Caco-2 (cell line): ENCODE measurements around the gene SLC30A3. TPM values are rescaled to one million over a fixed set of nuclear protein-coding genes. Genes with fewer than 3 reads are reported as not detected.

Experiments used
- BruUV-seq: library from RNA; stranded (reverse); fragments of 400-500 nt; replicated peaks from 2 replicates; lab custom pipeline; 2021; lab: Mats Ljungman, UMichigan
- CTCF ChIA-PET: fragments of 300-600 bp; sonication (Branson Sonifier 250); formaldehyde crosslinking; loops from one replicate; lab custom pipeline; 2022; ENCODE audit warnings: antibody characterized with exemption; lab: Charles Lee
- POLR2A ChIA-PET: fragments of 300-600 bp; sonication (Branson Sonifier 250); formaldehyde crosslinking; loops from one replicate; lab custom pipeline; 2022; ENCODE audit warnings: antibody characterized with exemption; lab: Charles Lee
- DNase-seq, 2 experiments: peaks; one replicate each; pipeline versions ENCODE4 v3.0.0 to v3.0.0-alpha.2; 2020 to 2022
- H3K27me3 ChIP-seq: replicated peaks from 2 replicates; pipeline ENCODE4 v1.6.0; 2011; ENCODE audit warnings: low read length; ENCODE audit not compliant: control insufficient read depth, insufficient read depth
- H3K36me3 ChIP-seq: 2 replicates; pipeline ENCODE4 v1.5.1; 2011; ENCODE audit warnings: low read length; ENCODE audit not compliant: control insufficient read depth, insufficient read depth
- H3K4me1 ChIP-seq: fragments of 250-450 bp; sonication (Bioruptor Pico); 2 replicates; pipeline ENCODE4 v1.5.1; 2020; ENCODE audit warnings: mild to moderate bottlenecking
- H3K4me3 ChIP-seq: 2 replicates; pipeline ENCODE4 v1.5.1; 2011; ENCODE audit warnings: low read depth, mild to moderate bottlenecking, control low read depth, low read length
- H3K9me3 ChIP-seq: fragments of 250-450 bp; sonication (Bioruptor Pico); 2 replicates; pipeline ENCODE4 v1.5.1; 2020; ENCODE audit warnings: mild to moderate bottlenecking, moderate library complexity
- H3K27ac Mint-ChIP-seq: one replicate; pipeline ENCODE4 v1.8.0; 2022; ENCODE audit warnings: mixed read lengths; ENCODE audit not compliant: unreplicated experiment
- H3K27me3 Mint-ChIP-seq: one replicate; pipeline ENCODE4 v1.8.0; 2022; ENCODE audit warnings: mixed read lengths; ENCODE audit not compliant: insufficient read depth, unreplicated experiment
- H3K36me3 Mint-ChIP-seq: one replicate; pipeline ENCODE4 v1.8.0; 2022; ENCODE audit warnings: mild to moderate bottlenecking, mixed read lengths; ENCODE audit not compliant: insufficient read depth, unreplicated experiment
- H3K4me1 Mint-ChIP-seq: one replicate; pipeline ENCODE4 v1.8.0; 2022; ENCODE audit warnings: low read depth, mixed read lengths; ENCODE audit not compliant: unreplicated experiment
- H3K4me3 Mint-ChIP-seq: one replicate; pipeline ENCODE4 v1.8.0; 2022; ENCODE audit warnings: mild to moderate bottlenecking, moderate library complexity, mixed read lengths; ENCODE audit not compliant: unreplicated experiment
- H3K9me3 Mint-ChIP-seq: one replicate; pipeline ENCODE4 v1.8.0; 2022; ENCODE audit warnings: mixed read lengths; ENCODE audit not compliant: unreplicated experiment
- intact Hi-C: fragments of 100-400 bp; cut with micrococcal nuclease; formaldehyde crosslinking; loops from one replicate; pipeline ENCODE4 v1.10.0; 2022; ENCODE audit not compliant: unreplicated experiment
- total RNA-seq: library from RNA; stranded (reverse); gene quantifications from 2 replicates; pipeline ENCODE4 v1.2.3, GENCODE V29; 2022
- TF ChIP-seq, protein P1 (sequence below), 2 experiments: fragments of 200-600 bp in 1 of 2; IDR thresholded peaks; 1 replicate in 1 of 2; 2 replicates in 1 of 2; pipeline versions ENCODE4 v1.5.1 to v1.8.0; 2011 to 2022; ENCODE audit warnings: antibody characterized with exemption in 1 of 2, control low read depth in 1 of 2, inconsistent platforms in 1 of 2, low read depth in 1 of 2, low read length in 1 of 2, mild to moderate bottlenecking in 1 of 2, moderate library complexity in 1 of 2; ENCODE audit not compliant: insufficient read depth in 1 of 2, severe bottlenecking in 1 of 2, unreplicated experiment in 1 of 2

The SLC30A3 gene
- total RNA-seq, 1 experiment from 2014 or later, result 4.3 TPM

DNA sequence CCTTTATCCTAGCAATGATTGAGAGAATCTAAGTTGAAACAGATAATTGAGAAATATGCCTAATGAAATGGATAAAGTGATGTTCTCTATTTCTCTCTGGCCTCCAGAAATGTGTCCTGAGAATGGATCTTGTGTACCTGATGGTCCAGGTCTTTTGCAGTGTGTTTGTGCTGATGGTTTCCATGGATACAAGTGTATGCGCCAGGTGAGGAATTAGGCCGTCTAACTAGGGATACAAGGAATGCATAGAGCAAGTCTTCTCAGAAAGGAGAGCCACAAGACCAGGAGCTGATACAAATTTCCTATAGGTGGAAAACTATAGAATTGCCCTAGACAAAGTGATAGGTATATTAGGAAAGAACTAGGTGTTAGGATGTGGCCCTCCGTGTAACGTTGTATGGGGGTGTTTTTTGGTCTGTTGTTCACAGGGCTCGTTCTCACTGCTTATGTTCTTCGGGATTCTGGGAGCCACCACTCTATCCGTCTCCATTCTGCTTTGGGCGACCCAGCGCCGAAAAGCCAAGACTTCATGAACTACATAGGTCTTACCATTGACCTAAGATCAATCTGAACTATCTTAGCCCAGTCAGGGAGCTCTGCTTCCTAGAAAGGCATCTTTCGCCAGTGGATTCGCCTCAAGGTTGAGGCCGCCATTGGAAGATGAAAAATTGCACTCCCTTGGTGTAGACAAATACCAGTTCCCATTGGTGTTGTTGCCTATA, 46.3 kb downstream of the SLC30A3 start:
- TSS peak; percentile 61 for BruUV-seq
- Mint-ChIP-seq H3K36me3 (peaks cover 68% of the 10 kb centered on the region), H3K27me3 (no peaks in the 10 kb centered on the region), H3K9me3 (no peaks in the 10 kb centered on the region), H3K4me1 (peaks cover 23% of the 10 kb centered on the region), H3K27ac (peak overlapping the region; percentile 98), H3K4me3 (peak overlapping the region; percentile 98)
- no peaks in the 10 kb centered on the region for H3K27me3 ChIP-seq
- peaks cover 23% of the 10 kb centered on the region for H3K4me1 ChIP-seq
- ChIA-PET CTCF (no interaction called here), POLR2A (interaction anchor here (0.5 to 1.6 kb wide), 2 partner anchors 77 to 130 kb away, joined by 3 read pairs; partner anchors contain the start of gene KHK)
- H3K4me3 ChIP-seq, result peak overlapping the region; percentile 88
- TF ChIP-seq, protein P1, sequence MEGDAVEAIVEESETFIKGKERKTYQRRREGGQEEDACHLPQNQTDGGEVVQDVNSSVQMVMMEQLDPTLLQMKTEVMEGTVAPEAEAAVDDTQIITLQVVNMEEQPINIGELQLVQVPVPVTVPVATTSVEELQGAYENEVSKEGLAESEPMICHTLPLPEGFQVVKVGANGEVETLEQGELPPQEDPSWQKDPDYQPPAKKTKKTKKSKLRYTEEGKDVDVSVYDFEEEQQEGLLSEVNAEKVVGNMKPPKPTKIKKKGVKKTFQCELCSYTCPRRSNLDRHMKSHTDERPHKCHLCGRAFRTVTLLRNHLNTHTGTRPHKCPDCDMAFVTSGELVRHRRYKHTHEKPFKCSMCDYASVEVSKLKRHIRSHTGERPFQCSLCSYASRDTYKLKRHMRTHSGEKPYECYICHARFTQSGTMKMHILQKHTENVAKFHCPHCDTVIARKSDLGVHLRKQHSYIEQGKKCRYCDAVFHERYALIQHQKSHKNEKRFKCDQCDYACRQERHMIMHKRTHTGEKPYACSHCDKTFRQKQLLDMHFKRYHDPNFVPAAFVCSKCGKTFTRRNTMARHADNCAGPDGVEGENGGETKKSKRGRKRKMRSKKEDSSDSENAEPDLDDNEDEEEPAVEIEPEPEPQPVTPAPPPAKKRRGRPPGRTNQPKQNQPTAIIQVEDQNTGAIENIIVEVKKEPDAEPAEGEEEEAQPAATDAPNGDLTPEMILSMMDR (IDR thresholded peaks at IDR 0.05; ENCODE audit: insufficient read depth in 1 of 2, low read depth in 1 of 2, low read length in 1 of 2, severe bottlenecking in 1 of 2, unreplicated experiment in 1 of 2), result no peak
- no peaks in the 10 kb centered on the region for H3K9me3 ChIP-seq
- DNase-seq, result no peak
- intact Hi-C loops, result loop anchor here (5.0 kb wide), 1 partner anchor 46 kb away; the partner anchor contains the start of gene SLC30A3
- peaks cover 5% of the 10 kb centered on the region for H3K36me3 ChIP-seq

DNA sequence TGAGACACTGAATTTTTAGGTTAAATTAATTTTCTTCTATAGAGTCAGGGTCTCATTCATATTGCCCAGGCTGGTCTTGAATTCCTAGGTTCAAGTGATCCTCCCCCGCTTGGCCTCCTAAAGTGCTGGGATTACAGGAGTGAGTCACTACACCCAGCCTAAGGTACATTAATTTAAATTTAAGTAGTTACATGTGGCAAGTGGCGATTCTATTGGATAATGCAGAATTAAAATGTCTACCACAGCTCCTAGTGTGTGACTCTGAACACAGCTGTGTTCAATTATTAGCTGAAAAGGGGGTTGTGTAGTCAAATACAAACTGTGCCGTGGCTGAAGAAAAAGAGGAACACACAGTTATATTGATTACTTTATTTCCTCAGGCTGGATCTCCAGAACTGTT, 47.9 kb downstream of the SLC30A3 start:
- H3K4me1 ChIP-seq, result peaks cover 31% of the 10 kb centered on the region
- H3K9me3 ChIP-seq, result no peaks in the 10 kb centered on the region
- Mint-ChIP-seq H3K27ac (no peak overlapping the region), H3K27me3 (no peaks in the 10 kb centered on the region), H3K4me1 (peaks cover 26% of the 10 kb centered on the region), H3K9me3 (no peaks in the 10 kb centered on the region), H3K4me3 (no peak overlapping the region), H3K36me3 (peaks cover 62% of the 10 kb centered on the region)
- no peak overlapping the region for H3K4me3 ChIP-seq
- peaks cover 4% of the 10 kb centered on the region for H3K36me3 ChIP-seq
- no peaks in the 10 kb centered on the region for H3K27me3 ChIP-seq
- CTCF ChIA-PET, result no interaction called here
- DNase-seq, result no peak
- POLR2A ChIA-PET, result no interaction called here
- TF ChIP-seq, protein P1 (IDR thresholded peaks at IDR 0.05; ENCODE audit: insufficient read depth in 1 of 2, low read depth in 1 of 2, low read length in 1 of 2, severe bottlenecking in 1 of 2, unreplicated experiment in 1 of 2), result no peak
- intact Hi-C loops, result loop anchor here (5.0 kb wide), 2 partner anchors 47 to 118 kb away; partner anchors contain the start of gene SLC30A3
- BruUV-seq, result no TSS peak

DNA sequence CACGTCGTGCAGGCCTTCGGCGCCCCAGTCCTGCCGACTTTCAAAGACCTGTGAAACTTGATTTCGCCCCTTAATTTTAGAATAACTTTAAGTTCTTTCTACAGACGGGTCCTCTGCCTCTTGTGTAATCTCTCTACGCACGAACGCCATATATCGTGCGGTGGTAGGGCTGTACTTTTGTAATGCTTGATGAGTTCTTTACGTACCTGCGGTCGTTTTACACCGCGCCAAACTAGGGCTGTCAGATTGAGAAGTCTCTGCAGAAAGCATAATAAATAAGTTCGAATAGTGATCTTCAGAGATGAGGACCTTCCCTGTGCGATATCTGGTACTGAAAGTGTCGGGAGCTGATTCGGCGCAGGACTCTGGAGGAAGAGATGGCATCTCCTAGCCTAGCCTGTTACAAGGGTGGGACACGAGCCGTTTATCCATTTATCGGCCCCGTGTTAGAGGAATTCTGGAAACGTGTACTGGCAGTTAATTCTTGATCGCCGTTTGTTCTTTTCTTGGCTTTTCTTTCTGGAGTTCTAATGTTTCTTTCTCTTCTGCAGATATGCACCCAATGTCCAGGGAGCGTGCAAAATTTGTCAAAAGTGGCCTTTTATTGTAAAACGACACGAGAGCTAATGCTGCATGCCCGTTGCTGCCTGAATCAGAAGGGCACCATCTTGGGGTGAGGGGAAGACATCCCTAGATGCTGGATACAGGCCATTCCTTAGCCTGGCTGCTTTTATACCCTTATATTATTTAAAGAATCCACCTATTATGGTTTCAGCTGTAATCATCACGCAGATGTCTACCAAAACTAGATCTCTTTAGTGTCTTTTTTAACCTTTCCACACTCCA, 50.0 kb downstream of the SLC30A3 start:
- TF ChIP-seq, protein P1 (IDR thresholded peaks at IDR 0.05; ENCODE audit: insufficient read depth in 1 of 2, low read depth in 1 of 2, low read length in 1 of 2, severe bottlenecking in 1 of 2, unreplicated experiment in 1 of 2), result no peak
- Mint-ChIP-seq H3K36me3 (peaks cover 62% of the 10 kb centered on the region), H3K27me3 (no peaks in the 10 kb centered on the region), H3K27ac (peak overlapping the region; percentile 100), H3K4me3 (peak overlapping the region; percentile 98), H3K4me1 (peaks cover 30% of the 10 kb centered on the region), H3K9me3 (no peaks in the 10 kb centered on the region)
- Histone ChIP-seq H3K36me3 (peaks cover 9% of the 10 kb centered on the region), H3K4me3 (peak overlapping the region; percentile 58), H3K4me1 (peaks cover 30% of the 10 kb centered on the region), H3K27me3 (no peaks in the 10 kb centered on the region), H3K9me3 (no peaks in the 10 kb centered on the region)
- intact Hi-C loops, result loop anchor here (2.0 to 5.0 kb wide), 2 partner anchors 116 to 144 kb away; partner anchors contain the start of gene GTF3C2
- BruUV-seq, result TSS peak; percentile 39
- ChIA-PET CTCF (interaction anchor here (0.8 to 1.0 kb wide), 2 partner anchors 21 to 467 kb away, joined by 4 to 6 read pairs; no protein-coding TSS in a partner anchor), POLR2A (interaction anchor here (0.6 to 1.0 kb wide), 6 partner anchors 9 to 223 kb away, joined by 3 to 11 read pairs (median 3); partner anchors contain the start of gene OST4)
- peak in 1 of 2 experiments; percentile 29 for DNase-seq
